ENCODE measurements around the gene TIMM21.

Gene TIMM21

DNA sequence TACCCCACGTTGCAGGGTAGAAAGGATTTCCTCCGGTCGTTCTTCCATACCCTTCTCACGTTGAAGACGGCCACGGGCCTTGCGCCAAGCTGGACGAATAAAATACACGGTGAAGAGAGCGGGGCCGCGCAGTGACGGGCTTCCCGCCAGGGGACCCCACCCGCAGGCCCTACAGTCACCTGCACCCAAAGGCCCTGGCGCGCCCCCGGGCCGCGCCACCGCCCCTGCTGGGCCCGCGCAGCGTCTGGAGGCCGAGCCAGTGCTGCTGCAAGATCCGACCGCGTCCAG lies 888 bp upstream of the TIMM21 start:
- no peak for DNase-seq

DNA sequence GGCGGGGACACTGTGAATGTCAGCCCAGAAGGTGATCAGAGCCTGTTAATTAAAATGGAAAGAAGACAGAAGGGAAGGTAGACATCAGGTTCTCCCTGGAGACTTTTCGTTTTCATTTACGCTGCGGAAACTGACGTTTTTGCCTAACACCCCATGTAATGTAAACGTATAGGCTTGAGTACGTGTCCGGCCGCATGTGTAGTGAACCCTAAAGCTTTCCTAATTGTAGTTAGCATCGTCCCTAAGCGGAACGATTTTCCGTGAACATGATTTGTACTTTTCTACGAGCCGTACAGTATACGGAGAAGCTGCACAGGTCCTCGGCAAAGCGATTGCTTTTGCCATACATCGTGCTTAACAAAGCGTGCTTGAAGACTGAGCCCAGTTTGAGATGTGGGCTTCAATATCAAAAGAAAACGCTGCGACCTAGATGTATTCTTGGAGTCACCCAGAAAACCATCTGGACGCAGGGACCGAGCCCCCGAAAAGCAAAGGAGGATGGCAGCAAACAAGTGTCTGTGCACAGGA lies 284 bp downstream of the TIMM21 start:
- DNase-seq, result peak; percentile 15
- ATAC-seq, result no peak

More for the DNA sequence above, 888 bp upstream of the TIMM21 start:
- ATAC-seq, result no peak

DNA sequence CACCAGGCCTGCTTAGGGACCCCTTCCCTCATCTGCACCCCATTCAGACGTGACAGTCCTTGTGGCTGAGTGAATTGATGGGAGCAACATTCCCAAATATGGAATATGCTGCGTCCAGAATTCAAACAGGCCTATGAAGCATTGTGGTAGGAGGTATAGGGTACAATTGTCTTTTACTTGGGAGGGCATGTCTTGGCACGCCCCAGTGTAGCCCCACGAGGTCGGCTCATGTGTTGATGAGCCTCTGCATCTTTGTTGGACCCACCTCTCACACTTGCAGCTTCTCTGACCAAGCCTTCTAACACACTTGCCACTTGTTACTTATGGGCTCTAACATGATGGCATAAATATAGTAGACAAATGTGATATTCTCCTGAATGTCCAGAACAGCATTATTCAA lies 1.6 kb downstream of the TIMM21 start:
- ATAC-seq (no peak), DNase-seq (no peak)

DNA sequence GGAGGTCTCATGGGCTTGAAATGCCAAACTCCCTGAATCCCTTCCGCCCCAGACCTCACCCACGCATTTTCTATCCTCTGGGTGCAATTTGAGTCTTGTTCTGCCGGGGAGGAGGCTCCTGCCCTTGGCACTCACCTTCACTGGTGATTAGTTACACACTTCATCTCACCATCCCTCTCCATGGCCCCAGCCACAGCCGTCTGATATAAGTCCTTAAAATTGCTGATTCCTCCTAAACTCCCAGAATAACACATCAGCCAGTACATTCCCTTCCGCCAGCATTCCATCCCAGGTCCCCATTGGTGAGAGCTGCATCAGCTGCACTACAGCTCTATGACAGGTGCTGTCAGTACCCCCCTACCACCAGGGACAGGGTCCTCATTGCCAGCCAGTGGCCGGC lies 3.9 kb downstream of the TIMM21 start:
- DNase-seq (no peak), ATAC-seq (no peak)

DNA sequence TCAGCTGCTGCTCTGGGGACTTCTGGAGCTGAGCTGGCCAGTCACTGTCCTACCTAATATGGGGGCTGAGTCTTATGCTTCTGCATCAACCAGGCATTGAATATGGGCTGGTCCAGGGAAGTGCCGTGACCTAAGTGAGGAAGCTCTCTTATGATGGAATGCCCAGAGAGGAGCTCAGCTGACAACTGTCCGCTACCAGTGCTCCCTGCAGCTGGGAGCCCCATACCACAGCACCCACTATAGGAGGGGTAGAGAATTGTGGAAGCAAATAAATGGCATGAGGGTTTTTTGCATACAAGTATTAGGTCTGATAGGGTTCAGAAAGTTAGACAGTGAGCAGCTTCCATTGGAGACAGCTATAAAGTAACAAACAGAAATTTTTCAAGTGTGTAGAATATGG lies 4.5 kb downstream of the TIMM21 start:
- ATAC-seq, result no peak
- no peak for DNase-seq

DNA sequence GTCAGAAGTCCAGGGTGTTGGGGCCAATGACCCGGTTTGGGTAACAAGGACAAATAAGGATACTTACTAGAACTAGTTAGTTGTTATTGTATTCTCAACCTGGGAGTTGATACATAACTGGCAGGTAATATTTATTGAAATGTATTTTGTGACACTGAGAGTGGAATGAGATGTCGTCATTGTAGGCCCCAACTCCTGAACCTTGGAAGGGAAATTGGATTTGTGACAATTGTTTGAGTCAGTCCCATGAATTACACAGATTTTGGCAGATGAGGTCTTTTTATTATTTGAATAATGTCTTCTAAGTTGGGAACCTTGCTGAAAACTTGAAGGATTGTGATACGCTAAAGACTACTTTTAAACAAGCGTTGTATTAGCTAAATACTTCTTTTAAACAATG lies 5.1 kb downstream of the TIMM21 start:
- no peak for ATAC-seq
- DNase-seq, result no peak

DNA sequence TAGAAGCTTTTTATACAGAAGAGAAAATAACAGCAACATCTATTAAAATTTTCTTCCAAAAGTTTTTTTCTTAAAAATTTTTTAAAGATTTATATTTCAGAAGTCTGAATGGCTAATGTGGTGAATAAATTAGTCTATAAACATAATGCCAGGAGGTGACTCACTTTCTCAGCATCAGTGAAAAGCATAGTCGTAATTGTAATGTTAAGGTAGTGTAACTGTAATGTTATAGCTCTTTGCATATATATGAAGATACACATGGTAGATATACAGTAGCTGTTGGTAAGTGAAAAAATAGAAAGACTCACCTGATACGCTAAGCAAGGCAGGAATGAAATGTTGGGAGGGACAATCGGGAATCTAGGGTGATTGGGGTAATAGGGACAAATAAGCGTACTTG lies 5.5 kb downstream of the TIMM21 start:
- DNase-seq (no peak), ATAC-seq (no peak)

DNA sequence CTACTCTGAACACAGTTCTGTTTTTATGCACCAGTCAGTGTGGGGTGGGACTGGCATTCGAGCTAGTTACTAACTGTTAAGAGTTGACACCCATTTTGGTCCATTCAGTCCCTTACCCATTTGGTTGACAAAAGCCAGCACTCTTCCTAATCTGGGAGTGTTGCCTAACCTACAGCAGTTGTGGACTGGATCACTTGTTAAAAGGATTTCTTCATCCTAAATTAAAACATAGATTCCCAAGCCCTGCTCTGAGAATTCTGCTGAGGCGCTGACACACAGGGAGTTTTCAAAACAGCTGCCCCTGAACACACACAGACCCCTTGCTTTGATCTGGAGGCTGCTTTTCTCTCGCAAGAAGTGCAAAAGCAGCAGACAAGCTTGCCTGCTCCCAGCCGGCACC lies 6.4 kb downstream of the TIMM21 start:
- DNase-seq (no peak), ATAC-seq (no peak)

DNA sequence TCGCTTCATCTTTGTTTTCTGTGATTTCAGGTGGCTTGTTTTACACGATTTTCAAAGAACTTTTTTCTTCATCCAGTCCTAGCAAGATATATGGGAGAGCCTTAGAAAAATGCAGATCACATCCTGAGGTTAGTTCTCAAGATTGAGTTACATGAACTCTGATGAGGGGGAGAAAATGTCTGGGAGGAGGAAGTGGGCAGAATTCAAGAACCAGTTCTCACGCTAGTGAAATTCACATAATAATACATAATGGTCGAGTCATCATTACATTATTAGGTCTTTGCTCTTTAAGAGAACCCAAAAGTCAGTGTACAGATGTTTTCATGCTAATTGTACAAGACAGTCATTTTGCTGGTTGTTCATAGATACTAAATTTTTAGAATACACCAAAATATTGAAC lies 7.0 kb downstream of the TIMM21 start:
- DNase-seq, result no peak
- no peak for ATAC-seq

DNA sequence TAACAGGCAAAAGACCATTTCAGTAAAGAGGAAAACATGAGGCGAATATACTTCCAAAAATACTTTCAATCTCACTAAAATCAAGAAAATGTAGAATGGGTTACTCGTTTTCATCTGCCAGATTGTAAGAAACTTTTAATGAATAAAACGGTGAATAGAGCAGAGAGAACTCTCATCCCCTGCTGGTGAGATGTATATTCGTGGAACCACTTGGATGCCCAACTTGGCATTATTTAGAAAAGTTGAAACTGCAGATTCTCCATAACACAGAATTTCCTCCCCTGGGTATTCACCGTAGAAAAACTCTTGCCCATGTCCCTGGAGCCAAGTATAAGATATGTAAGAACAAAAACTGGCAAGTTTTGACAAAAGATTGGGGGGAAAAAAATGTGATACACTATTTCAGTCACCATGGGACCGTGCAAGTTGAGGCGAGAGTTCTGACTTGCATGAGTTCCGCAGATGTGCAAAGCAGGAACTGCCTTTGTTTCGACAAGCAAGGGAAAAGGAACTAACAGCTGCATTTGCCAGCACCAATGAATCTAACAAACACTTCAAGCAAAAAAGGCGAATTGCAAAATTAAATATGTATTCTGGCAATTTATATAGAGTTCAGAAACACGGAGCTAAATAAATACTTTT lies 14.8 kb downstream of the TIMM21 start:
- DNase-seq (no peak), ATAC-seq (no peak)

DNA sequence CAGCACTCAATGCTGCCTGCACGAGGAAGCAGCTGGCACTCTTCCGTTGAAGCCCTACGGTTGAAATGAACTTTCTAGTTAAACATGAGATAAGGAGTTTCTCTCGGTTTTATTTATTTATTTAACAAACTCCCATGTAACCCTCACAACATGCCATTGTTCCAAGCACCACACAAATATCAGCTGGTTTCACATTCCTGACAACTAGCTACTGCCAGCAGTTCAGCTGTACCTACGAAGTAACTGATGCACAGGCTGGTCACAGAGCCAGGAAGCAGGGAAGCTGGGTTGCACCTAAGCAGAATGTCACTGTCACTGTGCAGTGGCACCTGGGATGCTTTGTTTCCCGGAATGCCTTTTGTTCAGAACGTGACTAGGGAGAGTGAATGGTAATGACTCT lies 18.1 kb downstream of the TIMM21 start:
- ATAC-seq, result no peak

DNA sequence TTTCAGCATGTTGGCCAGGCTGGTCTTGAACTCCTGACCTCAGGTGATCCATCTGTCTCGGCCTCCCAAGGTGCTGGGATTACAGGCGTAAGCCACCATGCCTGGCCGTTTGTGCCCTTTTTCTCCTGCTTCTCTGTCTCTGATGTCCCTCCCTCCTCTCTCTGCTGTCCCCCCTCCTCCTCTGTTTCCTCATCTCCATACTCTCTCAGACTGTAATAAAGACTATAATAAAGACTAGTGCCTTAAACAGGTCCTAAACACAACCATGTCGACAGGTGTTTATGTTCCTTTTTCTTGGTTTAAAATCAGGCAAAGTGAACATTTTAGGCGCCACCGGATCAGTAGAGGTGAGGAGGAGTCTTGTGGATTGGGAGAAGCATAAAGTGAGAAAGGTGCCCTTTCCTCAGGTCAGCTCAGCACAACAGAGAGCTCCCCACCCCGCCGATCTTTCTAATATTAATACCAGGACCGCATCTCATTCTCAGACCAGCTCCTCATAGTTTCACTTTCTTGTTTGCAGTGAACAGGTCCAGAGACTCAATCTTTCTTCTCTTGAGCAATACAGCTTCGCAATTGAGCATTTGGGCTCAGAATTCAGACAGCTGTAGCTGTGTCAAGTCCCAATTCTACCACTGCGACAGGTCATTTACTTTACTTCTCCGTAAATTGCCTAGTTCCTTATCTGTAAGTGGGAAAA lies 23.7 kb downstream of the TIMM21 start:
- DNase-seq (no peak), ATAC-seq (no peak)

More for the DNA sequence above, 18.1 kb downstream of the TIMM21 start:
- DNase-seq, result no peak

DNA sequence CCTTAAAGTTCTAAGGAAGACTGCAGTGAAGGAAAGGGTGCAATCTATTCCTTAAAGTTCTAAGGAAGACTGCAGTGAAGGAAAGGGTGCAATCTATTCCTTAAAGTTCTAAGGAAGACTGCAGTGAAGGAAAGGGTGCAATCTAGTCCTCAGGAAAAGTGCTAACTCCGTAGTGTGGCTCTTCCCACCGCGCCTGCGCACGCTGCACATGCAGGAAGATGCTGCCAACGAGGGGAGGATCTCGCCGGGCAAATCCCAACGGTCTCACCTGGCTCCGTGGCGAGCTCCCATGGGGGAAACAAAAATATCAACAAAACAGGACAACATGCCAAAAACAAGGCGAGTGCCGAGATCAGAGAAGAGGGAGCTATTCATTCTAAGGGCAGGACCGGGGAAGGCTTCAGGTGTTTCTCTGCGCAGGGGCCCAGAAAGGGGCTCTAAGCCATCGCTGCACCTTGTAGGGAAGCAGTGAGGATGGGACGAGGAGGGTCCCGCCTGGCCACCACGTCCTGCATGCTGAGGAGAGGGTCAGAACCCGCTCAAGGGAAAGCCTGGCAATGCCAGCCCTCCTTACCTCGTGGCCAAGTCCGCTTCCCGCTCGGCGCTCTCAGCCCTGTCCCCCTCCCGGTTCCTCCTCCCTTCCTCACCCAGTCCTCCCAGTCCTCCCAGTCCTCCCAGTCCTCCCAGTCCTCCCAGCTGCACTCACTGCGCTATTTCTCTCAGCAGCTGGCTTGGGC lies 24.5 kb downstream of the TIMM21 start:
- DNase-seq, result no peak
- ATAC-seq, result no peak

DNA sequence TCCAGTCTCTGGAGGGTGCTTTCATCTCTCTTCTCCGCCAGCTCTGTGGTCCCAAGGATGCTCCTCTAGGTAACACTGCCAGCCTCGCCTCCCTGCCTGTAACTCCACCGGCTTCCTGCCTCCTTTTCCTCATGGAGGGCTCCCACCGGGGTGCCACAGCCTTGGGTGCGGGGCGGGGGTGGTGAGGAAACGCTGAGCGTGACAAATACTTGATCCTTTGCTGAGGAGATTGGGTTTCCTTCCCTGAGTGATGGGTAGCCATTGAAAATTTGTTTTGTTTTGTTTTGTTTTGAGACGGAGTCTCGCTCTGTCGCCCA lies 25.1 kb downstream of the TIMM21 start:
- DNase-seq (no peak), ATAC-seq (no peak)

DNA sequence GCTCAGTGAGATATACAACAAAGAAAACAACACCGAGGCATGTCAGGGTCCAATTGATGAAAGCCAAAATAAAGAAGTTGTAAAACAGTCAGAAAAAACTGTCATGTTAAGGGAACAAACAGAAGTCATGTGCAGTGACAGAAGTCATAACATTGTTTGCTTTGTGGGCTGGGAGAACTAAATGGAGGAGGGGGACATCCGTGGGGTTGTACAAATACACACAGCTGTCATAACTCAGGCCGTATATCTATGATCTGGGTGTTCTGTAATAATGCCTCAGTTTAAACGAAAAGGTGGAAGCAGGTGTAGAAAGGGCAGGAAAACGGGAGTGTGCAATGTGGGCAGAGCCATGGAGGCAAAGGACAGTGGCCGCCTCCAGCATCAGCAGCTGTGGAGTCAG lies 27.3 kb downstream of the TIMM21 start:
- no peak for DNase-seq
- no peak for ATAC-seq

DNA sequence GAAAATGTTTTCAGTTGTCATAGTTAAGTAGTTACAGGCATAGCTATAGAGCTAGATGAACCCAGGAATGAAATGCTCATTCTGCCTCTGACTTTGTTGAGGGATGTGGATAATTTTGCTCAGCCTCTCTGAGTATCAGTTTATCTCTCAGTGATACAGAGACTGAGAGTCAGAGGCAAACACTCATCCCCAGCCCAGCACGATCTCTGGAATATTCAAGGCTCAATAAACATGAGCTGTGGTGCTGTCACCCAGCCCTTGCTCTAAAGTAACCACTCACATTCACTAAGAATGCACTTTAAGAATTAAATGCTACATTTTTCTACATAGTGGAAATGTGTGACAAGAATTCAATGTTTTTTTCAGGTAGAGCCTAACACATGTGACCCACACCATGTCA lies 30.6 kb downstream of the TIMM21 start:
- no peak for ATAC-seq
- no peak for DNase-seq

DNA sequence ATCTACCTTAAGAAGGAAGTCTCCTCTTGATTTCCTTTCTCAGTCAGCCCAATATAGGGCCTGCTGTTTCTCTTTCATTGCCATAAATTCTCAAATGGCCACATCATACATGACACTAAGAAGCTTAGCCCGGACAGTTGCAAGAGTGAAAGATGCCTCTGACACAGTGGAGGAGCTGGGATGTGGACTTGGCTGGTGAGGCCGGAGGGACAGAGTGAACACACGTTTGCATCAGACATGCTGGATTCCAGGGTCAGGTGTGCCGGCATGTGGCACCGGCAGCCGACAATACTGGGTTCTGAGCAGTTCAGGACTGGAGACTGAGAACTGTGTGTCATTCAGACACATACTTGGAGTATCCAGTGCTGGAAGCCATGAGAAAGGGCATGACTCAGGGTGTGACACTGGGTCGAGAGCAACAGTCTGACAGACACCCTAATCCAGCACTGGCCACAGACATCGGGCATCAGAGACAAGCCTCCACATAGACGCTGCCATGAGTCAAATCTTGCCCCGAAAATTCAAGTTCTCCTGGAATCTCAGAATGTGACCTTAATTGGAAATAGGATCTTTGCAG lies 31.4 kb downstream of the TIMM21 start:
- DNase-seq, result no peak
- ATAC-seq, result no peak

DNA sequence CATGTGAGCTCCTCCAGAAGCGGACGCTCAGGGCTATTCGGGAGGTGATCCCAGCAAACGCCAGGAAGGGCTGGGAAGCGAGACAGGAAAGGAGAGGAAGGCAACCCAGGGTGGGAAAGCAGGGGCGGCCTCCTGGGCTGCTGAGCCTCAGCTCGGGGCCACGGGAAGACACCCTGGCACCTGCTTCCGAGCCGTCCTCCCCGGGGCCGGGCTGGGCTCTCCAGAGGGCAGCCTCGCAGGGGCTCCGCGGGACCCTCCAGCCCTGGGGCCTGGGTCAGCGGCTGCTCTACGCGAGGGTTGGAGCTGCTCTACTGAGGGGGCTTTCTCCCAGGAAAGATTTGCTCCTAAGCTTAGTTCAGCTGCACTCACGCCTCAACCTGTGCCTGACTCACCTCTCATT lies 34.0 kb downstream of the TIMM21 start:
- ATAC-seq (no peak), DNase-seq (no peak)

DNA sequence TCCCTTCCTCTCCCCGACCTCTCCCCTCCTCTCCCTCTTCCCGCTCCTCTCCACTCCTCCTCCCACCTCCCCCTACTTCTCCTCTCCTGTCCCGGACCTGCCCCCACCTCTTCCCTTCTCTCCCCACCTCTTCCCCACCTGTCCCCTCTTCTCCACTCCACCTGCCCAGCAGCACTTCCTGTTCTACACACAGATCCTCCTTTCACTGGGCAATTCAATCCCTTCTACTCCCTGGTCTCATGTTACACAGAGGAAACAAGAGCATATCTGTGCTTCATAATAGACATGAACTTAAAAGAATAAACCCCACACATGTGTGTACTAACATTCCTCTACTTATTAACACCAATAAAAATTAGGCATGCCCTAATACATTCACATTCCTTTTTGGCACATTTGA lies 34.8 kb downstream of the TIMM21 start:
- ATAC-seq, result no peak
- DNase-seq, result no peak

DNA sequence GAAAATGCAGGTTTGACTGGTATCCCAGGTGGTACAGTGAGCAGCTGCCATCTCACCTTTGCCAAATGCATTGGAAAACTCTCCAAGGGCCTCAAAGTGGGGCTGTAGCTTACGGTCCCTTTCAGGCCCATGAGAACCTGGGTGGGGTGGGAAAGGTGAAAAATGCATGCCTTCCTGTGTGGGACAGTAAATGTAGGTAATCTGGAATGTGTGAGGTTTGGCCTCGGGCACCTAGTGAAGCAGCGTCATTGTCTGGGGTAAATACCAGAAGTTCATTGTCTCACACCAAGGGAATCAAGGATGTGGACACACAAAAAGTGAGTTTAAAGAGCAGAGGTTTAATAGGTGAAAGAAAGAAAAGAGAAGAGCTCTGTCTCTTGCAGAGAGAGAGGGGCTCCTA lies 36.6 kb downstream of the TIMM21 start:
- ATAC-seq, result no peak
- no peak for DNase-seq

DNA sequence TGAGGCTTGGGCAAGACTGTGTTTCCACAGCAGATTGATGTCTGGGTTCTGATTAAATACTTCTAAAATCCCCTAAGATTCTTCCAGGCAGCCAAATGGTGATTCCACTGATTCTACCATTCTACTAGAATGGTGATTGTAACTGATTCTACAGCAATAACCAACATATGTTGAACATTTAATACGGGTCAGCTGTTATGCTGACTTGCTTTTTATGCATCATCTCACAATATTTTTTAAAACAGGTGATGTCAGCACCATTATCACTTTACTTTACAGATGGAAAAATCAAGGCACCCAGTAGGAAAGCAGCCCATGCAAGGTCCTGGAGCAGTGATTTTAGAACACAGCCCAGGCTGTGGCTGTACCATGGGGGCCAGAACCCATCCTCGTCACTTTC lies 37.5 kb downstream of the TIMM21 start:
- DNase-seq (no peak), ATAC-seq (no peak)

DNA sequence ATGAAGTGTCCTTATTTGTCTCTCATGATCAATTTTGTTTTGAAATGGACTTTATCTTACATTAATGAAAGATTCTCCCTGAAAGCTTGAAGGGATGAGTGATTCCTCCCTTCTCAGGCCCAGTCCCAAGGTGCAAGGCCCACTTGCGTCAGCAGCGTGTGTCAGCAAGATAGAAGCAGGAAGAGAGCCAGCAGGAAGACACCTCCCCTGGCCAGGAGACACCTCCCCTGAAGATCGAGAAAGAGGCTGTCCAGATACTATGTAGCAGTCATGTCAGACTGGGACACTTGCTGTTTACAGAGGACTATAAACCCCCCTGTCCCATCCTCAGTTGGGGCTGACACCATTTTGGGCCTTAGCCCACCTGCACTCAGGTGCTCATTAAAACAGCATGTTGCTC lies 38.3 kb downstream of the TIMM21 start:
- DNase-seq, result no peak
- no peak for ATAC-seq

DNA sequence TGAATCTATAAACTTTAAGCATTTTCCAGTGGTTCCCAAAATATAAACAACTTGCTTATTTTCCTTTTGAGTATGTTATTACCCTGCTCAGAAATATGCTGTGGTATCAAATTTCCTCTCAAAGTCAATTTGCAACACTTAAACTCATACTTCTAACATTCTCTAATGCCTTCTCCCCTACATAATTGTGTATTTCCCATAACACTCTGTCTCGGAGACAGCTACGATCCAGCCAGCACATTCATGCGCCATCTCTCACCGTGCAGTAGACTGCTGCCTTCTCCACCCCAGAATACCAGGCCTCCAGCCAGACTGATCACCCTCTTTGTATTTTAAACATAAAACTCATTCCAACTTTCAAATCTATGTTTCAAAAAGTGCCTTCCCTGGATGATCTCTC lies 41.8 kb downstream of the TIMM21 start:
- DNase-seq (no peak), ATAC-seq (no peak)

DNA sequence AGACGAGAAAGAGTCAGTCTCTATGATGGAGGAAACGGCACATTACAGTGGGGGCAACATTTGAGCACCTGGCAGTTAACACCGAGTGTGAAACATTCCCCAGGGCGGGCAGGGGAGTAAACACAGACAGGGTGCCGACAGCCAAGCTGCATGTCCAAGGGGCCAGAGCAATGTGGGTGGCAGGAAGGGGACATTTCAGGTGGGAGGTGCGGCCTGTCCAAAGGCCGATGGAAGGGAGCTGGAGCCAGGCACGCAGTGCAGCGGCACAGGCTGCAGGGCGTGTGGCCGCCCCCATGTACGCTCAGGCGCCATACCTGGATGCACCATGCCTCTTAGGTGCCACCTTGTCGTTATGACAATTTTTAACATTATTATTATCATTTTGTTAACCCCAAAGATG lies 43.3 kb downstream of the TIMM21 start:
- DNase-seq (no peak), ATAC-seq (no peak)

Measured in stimulated activated naive CD8-positive, alpha-beta T cell treated with anti-CD3 and anti-CD28 coated beads, Interleukin-15, Interleukin-2, amounts not matched to agents 100 U/mL and 50 U/mL, for 24 hours (primary cell).